Stimulated activated CD8-positive, alpha-beta memory T cell treated with anti-CD3 and anti-CD28 coated beads, Interleukin-15, amount 100 ng/mL, for 4 hours (primary cell): ENCODE data around the gene ST3GAL3.

ENCODE experiments used
- DNase-seq, 2 donors: peaks; one replicate each; pipeline ENCODE4 v3.0.0-alpha.2; 2020; ENCODE audit warnings: low read depth in 2 of 2

ST3GAL3 gene

DNA sequence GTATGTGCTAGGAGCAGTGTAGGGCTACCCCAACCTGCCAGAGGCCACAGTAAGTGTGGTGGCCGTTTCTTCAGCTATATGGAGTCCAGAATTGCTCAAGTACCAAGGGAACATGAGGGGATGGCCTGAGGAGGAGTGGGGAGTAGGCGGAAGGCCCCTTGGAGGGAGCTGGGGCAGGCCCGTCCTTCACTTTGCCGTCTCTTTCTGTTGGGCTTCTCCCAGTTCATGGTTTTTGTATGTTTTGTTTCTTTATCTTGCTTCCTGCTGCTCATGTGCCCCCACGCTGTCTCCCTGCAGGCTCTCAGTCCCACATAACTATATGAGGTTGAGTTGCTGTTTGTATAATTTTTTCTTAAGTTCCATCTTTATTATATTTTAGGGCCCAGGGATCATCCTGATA lies 256.6 kb downstream of the ST3GAL3 start:
- no peak for DNase-seq

DNA sequence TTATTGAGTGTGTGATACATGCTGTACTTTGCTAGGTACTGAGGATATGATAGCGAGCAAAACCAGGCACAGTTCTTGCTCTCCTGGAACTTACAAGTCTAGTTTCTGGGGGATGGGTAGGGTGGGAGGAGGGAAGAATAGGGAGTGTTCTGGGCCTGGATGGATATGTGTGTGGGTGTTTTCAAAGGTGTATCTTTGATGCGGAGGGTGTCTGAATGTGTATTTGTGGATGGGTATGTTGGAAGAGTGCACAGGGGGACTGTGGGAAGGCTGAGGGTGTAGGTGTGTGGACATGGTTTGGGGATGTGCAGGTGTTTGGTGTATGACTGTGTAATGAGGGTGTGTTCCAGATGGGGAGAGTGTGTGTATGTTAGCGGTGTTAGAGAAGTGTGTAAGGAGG lies 258.0 kb downstream of the ST3GAL3 start:
- no peak for DNase-seq

DNA sequence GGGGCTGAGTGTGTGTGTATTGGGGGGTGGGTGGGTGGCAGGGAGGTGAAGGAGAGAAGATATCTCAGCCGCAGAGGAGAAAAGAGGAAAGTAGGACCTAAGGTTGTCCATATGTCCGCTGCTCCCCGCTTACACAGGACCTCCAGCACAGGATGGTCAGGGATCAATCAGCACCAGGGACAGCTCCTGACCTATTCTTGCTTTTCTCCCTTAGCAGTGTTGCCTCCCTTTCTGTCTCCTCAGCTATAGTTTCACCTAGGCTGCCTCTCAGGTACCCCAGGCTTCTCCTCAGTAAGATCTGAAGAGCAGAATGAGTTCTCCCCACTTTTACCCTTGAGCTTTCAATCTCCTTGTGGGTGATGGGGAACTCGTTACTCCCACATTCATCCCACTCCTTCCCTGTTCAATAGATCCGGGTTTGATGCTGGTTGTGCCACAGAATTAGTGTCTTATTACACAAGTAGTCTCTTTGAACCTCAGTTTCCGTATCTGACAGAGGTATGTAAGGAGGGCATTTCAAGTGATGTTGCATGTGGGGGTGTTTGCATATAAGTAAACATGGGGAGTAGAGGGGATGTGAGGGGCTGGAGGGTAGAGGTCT lies 261.1 kb downstream of the ST3GAL3 start:
- no peak for DNase-seq

DNA sequence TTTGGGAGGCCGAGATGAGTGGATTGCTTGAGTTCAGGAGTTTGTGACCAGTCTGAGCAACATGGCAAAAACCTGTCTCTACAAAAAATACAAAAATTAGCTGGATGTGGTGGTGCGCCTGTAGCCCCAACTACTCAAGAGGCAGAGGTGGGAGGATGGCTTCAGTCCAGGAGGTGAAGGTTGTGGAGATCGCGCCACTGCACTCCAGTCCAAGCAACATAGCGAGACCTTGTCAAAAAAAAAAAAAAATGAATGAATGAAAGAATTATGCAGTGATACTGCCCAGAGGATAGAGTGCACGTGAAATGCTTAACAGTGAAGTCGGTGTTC lies 262.0 kb downstream of the ST3GAL3 start:
- DNase-seq, result no peak

DNA sequence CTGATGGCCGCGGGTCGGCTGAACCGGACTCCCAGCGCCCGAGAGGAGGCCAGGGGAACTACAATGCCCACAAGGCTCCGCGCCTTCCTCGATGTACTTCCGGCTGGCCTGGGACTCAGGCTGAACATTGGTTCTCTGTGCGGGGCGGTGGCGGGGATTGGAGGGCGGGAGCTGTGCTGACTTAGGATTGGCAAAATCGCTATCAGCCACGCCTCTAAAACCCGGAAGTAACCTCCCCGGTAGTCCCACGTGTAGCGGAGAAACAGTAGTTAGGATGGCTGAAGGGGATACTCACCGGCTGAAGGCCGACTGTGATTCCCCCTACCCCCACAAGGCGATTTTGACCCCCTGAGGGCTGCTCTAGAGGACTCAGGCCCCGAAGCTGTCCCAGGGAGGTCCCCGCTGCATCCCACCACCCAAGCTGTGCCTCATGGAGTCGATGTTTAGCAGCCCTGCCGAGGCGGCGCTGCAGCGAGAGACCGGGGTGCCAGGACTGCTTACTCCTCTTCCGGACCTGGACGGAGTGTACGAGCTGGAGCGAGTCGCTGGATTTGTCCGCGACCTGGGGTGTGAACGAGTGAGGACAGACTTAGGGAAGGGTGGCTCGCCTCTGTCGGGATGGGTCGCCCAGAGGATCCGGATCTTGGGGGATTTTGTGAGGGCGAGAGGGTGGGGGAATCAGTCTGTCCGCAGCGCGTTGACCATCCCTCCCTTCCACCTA lies 262.6 kb downstream of the ST3GAL3 start, which contains the start of gene DPH2:
Gene DPH2, plus strand, starts transcription at position 265 of the 721 bp plus-strand sequence. Its CDS starts 166 bp downstream, at position 431.
- peak; percentile 90 to 96 for DNase-seq

DNA sequence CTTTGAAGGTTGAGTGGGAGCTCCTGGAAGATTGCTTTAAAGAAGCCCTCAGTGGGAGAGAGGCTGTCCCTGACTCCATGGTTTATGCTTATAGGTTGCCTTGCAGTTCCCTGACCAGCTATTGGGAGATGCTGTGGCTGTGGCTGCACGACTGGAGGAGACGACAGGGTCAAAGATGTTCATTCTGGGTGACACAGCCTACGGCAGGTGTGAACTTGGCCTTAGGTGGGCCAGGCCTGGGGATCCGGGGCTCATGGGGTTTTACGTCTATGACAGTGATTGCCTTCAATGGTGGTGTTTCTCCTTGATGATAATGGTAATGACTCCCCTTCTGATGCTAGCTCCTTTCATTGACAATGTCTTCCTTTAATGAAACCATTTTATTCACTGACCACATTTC lies 263.2 kb downstream of the ST3GAL3 start:
- DNase-seq, result no peak

DNA sequence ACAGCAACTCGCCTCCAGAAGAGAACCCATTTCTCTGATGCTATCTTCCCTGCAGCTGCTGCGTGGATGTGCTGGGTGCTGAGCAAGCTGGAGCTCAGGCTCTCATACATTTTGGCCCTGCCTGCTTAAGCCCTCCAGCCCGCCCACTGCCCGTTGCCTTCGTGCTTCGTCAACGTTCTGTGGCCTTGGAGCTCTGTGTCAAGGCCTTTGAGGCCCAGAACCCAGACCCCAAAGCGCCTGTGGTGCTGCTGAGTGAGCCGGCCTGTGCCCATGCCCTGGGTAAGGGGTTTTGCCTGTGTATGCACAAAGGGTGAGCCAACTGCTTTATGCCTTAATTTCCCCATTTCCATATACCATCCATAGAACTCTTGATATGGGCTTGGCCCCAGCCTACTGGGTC lies 263.6 kb downstream of the ST3GAL3 start:
- DNase-seq, result no peak

DNA sequence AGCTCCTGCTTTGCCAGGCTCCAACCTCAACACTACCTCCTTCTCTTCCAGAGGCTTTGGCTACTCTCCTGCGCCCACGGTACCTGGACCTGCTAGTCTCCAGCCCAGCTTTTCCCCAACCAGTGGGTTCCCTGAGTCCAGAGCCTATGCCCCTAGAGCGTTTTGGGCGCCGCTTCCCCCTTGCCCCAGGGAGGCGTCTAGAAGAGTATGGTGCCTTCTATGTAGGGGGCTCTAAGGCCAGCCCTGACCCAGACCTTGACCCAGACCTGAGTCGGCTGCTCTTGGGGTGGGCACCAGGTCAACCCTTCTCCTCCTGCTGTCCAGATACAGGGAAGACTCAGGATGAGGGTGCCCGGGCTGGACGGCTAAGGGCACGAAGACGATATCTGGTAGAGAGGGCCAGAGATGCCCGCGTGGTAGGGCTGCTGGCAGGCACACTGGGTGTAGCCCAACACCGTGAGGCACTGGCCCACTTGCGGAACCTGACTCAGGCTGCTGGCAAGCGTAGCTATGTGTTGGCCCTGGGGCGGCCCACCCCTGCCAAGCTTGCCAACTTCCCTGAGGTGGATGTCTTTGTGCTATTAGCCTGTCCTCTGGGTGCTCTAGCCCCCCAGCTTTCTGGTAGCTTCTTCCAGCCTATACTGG lies 264.1 kb downstream of the ST3GAL3 start:
- no peak for DNase-seq

DNA sequence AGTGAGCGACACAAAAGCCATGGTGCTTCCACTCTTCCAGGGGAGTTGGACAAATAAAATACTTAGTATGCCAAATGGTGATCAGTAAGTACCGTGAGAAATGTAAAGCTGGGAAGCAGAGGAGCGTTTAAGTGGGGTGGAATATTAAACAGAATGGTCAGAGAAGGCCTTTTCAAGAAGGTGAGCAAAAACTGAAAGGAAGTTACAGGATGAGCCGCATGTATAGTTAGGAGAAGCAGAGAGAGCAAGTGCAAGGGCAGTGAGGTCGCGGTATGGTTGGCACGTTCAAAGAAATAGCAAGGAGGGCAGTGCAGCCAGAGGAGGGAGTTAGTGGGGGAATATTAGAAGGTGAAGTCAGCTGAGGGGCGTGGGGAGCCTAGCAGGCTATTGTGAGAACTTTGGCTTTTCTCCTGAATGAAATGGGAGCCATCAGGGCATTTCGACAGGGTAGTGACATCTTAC lies 266.7 kb downstream of the ST3GAL3 start:
- DNase-seq, result no peak

DNA sequence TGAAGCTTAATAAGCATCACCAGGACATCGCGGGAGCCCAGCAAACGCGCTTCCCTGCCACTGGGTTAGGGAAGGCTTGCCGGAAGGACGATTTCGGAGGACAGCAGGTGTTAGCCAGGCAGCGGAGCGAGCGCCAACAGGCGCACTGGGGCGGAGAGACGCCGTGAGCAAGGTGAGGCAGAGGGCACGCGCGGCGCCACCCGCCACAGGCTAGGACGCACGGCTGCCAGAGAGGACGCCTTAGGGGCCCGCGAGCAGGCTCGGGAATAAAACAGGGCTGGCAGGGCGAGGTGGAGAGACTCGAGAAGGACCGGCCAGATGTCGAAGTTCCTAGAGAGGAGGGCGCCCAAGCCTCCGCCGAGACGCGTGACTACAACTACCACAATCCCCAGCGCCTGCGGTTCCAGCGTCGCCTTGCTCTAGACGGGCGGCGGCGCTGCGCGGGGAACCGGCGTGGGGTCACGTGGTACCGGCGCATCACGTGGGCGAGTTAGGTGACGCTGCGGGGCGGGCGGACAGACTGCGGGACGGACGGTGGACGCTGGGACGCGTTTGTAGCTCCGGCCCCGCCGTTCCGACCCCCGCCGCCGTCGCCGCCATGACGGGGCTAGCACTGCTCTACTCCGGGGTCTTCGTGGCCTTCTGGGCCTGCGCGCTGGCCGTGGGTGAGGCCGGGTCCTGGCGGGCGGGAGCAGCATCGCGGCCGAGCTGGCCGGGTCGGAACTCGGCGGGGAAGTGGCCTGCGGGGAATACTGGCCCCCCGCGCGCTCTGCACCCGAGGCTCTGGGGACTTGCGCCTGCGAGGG lies 267.3 kb downstream of the ST3GAL3 start, which contains the start of gene ATP6V0B:
Gene ATP6V0B, plus strand, starts transcription at position 518 of the 806 bp plus-strand sequence. Its CDS starts 81 bp downstream, at position 599.
- peak; percentile 86 to 87 for DNase-seq

DNA sequence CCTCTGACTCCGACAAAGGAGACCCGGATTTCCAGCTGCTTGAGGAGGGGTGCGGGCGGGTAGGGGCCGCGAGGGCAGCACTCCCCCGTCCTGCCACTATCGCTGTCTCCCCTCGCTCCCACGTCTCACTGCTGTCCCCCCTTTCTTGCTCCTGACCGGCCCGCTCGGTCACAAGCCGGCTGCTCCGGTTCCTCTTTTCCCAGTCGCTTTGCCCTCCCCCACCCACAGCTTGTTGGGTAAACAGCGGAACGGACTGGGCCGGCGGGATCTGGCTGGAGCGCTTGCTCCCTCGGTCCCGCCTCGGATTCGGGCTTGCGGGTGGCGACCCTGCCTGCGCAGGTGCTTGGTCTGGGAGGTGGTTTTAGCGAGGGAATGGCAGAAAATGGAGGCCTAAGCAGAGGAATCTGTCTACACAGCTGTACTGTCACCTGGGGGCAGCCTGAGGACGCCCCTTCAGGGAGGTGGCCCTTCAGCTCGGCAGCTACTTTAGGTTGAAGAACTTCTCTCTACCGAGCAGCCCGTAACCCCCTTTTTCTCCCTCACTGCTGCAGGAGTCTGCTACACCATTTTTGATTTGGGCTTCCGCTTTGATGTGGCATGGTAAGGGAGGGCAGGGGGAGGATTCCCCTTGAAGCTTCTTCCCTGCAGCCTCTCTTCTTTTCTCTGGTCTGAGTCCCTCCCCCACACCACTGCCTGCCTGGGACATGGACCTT lies 268.1 kb downstream of the ST3GAL3 start:
- DNase-seq, result no peak

DNA sequence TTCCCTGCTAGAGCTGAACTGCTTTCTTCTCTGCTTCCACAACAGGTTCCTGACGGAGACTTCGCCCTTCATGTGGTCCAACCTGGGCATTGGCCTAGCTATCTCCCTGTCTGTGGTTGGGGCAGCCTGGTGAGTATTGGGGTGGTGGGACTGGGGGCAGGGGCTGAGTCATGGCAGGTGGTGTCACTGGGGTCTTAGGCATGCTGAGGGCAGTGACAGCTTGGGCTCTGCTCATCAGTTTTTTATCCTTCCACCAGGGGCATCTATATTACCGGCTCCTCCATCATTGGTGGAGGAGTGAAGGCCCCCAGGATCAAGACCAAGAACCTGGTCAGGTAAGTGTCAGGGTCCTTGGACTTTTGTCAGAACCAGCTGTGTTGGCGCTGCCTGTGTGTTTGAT lies 268.7 kb downstream of the ST3GAL3 start:
- DNase-seq, result no peak

DNA sequence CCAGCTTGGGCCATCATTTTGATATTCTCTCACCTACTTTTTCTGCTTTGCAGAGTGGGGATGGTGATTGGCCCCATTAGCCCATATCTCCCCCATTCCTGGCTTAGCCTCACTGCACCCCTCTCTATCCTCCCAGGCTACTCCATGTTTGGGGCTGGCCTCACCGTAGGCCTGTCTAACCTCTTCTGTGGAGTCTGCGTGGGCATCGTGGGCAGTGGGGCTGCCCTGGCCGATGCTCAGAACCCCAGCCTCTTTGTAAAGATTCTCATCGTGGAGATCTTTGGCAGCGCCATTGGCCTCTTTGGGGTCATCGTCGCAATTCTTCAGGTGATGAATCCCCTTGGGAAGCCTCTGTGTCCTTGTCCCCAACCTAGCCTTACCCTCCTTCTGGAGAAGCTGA lies 269.6 kb downstream of the ST3GAL3 start:
- no peak for DNase-seq

DNA sequence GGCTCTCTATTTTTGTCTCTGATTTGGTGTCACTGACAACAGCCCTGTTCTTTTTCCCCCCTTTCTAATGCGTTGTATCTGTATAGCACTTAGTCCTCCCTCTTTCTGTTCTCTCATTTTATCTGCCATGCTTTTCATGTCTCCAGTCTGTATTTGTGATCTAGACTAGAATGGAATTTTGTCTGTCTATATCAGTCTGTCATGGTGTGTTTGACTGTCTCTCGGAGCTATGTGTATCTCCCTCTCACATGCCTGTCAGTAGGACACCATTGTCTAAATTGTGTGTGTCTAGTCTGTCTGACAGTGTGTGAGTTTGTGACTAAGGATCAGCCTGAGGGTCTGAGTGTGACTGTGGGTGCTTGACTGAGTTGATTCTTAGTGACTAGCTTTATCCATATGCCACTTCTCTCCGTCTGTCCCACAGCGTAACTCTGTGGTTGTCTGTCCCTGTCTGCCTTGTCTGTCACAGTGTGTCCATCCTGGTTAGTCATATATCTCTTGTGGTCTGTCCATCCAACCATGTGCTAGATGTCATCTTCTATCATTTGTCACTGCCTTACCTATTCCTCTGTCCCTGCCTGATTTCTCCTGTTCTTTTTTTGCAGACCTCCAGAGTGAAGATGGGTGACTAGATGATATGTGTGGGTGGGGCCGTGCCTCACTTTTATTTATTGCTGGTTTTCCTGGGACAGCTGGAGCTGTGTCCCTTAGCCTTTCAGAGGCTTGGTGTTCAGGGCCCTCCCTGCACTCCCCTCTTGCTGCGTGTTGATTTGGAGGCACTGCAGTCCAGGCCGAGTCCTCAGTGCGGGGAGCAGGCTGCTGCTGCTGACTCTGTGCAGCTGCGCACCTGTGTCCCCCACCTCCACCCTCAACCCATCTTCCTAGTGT lies 270.3 kb downstream of the ST3GAL3 start:
- no peak for DNase-seq

DNA sequence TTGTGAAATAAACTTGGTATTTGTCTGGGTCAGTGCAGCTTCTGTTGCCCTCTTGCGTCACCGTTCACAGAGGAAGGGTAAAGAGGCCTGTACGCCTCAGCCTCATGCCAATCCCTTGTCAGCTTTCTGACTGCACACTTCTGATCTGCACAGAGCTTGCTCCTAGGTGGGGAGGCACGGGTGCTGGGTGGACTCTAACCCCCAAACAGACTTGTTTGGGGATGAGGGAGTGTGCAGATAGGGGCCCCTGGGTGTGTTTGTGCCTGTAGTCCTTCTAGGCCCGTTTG lies 270.9 kb downstream of the ST3GAL3 start:
- no peak for DNase-seq

DNA sequence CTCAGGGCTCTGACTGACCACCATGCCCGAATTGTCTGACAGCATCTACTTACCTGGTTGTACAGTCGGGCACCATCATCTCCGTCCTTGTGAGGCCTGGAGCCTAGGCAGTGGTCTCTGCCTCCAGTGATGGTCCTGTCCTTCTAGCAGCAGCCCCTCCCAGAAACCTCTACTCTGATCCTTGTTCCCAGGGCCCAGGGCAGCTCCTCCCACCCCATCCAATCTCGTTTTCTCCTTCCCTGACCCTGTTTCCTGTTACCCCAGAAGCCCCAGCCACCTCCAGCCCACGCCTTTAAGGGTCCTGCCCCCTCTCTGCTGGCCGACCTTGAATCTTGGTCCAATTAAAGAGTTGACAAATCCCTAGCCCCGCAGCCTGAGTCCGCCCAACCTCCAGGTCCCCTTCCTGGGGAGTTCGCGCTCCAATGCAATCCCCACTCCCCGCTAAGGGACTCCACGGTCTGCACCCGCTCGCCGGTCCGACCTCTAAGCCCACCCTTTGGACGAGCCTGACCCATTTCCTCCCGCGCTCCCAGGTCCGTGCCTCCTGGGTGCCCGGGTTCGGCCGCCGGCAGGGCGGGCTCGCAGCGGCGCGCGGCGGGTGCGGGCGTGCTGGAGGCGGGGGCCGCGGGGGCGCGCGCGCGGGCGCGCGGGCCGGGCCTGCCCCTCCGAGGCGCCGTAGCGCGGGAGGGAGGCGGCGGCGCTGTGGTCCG lies 271.4 kb downstream of the ST3GAL3 start, which contains the start of gene B4GALT2:
Gene B4GALT2, plus strand, starts transcription at position 660 of the 710 bp plus-strand sequence. CDS start 1,951 bp downstream, outside the sequence.
- DNase-seq, result peak in 1 of 2 donors; percentile 23

DNA sequence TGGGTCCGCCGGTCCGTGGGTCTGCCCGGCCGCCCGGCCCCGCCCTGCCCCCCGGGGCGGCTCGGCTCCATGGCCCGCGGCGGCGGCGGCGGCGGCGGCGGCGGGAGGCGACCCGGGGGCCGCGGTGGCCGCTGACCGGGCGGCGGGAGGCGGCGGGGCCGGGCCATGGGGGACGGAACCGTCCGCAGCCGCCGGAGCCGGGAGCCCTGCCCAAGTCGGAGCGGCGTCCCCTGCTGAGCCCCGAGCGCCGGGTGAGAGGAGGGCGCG lies 271.9 kb downstream of the ST3GAL3 start:
- DNase-seq, result no peak

DNA sequence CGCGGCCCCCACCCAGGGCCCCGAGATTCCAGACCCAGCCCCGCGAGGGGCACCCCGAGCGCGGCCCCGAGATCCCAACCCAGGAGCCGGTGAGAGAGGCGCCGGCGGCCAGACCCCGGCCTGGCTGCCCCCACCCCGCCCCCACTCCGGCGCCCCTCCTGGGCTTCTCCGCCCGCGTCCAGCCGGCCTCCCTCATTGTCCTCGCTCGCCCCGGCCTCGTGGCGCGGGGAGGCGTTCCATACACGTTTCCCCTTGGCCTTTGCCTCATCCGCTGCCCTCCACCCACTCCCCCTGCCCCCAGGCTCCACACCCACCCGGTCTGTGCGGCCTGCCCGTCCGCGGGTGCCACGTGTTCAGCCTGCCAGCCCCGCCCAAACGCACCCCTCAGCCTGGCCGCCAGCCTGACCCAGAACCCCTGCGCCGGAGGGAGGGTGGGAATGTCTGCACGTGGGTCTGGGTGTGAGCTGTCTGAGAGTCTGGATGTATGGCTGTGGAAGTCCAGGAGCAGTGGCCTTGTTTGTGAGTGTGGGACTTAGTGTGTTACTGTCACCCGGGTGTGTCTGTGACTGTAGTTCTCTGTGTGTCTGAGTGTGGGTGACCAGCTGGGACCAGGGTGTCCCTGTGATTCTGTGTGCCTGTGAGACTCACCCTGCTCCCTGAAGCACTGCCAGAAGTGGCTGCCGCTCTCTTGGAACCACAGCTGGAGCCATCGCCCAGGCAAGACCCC lies 272.4 kb downstream of the ST3GAL3 start:
- DNase-seq, result peak in 1 of 2 donors; percentile 30
